ENCODE results near the gene ACACA. TPM values are rescaled to one million over a fixed set of nuclear protein-coding genes. Genes with fewer than 3 reads are reported as not detected.
A peak's percentile ranks its signal among the peaks of the same experiment; 100 is the strongest.

ACACA gene
- total RNA-seq, 6 experiments from 2014 or later = 37.7 to 43.0 (median 40.7) TPM

DNA sequence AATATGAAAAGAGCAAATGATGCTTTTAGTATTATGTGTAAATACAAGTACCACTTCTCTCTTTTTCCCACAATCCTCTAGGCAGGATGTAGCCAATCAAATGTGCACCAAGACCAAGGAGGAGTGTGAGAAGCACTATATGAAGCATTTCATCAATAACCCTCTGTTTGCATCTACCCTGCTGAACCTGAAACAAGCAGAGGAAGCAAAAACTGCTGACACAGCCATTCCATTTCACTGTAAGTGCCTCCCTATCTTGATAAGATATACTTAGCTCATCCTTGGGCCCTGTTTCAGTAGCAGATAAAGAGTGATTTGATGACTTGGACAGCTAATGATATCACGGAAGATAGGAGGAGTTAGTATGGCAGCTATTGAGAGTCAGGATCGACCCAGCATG lies 33.8 kb upstream of the ACACA start:
- Mint-ChIP-seq H3K27ac (no peak overlapping the region), H3K9me3 (no peaks in the 10 kb centered on the region), H3K27me3 (ENCODE audit: insufficient read depth) (no peaks in the 10 kb centered on the region), H3K4me1 (ENCODE audit: low read depth) (no peaks in the 10 kb centered on the region), H3K4me3 (no peak overlapping the region), H3K36me3 (ENCODE audit: low read depth) (peaks cover 19% of the 10 kb centered on the region)
- TF ChIP-seq, protein P1, sequence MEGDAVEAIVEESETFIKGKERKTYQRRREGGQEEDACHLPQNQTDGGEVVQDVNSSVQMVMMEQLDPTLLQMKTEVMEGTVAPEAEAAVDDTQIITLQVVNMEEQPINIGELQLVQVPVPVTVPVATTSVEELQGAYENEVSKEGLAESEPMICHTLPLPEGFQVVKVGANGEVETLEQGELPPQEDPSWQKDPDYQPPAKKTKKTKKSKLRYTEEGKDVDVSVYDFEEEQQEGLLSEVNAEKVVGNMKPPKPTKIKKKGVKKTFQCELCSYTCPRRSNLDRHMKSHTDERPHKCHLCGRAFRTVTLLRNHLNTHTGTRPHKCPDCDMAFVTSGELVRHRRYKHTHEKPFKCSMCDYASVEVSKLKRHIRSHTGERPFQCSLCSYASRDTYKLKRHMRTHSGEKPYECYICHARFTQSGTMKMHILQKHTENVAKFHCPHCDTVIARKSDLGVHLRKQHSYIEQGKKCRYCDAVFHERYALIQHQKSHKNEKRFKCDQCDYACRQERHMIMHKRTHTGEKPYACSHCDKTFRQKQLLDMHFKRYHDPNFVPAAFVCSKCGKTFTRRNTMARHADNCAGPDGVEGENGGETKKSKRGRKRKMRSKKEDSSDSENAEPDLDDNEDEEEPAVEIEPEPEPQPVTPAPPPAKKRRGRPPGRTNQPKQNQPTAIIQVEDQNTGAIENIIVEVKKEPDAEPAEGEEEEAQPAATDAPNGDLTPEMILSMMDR (IDR thresholded peaks at IDR 0.05) = no peak
- no peak for DNase-seq

DNA sequence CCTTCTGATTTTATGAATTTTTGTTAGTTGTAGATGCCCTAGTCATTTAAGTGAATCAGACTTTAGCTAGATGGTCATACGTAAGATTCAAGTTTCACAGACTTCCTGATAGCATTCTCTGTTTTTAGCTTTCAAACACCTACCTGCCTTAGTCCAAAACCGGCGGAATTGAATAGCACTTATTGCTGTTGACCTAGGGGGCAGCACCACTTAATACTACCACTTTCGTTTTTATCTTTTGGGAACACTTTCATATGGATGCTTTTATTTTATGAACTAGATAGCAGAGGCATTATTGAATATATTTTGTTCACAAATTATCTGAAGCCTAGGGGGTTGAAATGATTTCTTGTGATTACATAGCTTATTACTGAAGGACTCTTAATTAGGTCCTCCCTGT lies 31.5 kb upstream of the ACACA start:
- TF ChIP-seq, protein P1 (IDR thresholded peaks at IDR 0.05) = peak; percentile 59
- Mint-ChIP-seq H3K4me1 (ENCODE audit: low read depth) (no peaks in the 10 kb centered on the region), H3K9me3 (no peaks in the 10 kb centered on the region), H3K4me3 (no peak overlapping the region), H3K27me3 (ENCODE audit: insufficient read depth) (no peaks in the 10 kb centered on the region), H3K36me3 (ENCODE audit: low read depth) (peaks cover 19% of the 10 kb centered on the region), H3K27ac (no peak overlapping the region)
- no peak for DNase-seq

DNA sequence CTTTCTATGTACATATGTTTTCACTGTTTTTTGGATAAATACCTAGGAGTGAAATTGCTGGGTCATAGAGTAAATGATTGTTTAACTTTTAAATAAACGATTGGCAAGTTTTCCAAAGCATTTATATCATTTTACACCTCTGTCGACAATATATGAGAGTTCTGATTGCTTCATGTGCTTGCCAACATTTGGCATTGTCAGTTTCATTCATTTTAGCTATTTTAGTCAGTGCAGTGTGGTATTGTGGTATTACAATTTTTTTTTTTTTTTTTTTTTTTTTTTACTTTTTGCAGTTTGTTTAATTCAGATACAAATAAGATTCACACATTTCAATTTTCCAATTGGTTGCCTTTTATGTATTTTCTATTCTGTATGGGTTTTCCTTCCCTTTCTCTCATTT lies 26.0 kb upstream of the ACACA start:
- Mint-ChIP-seq H3K27me3 (ENCODE audit: insufficient read depth) (no peaks in the 10 kb centered on the region), H3K27ac (no peak overlapping the region), H3K9me3 (no peaks in the 10 kb centered on the region), H3K4me1 (ENCODE audit: low read depth) (peaks cover 23% of the 10 kb centered on the region), H3K4me3 (no peak overlapping the region), H3K36me3 (ENCODE audit: low read depth) (peaks cover 7% of the 10 kb centered on the region)
- no peak for DNase-seq
- TF ChIP-seq, protein P1 (IDR thresholded peaks at IDR 0.05) = no peak

DNA sequence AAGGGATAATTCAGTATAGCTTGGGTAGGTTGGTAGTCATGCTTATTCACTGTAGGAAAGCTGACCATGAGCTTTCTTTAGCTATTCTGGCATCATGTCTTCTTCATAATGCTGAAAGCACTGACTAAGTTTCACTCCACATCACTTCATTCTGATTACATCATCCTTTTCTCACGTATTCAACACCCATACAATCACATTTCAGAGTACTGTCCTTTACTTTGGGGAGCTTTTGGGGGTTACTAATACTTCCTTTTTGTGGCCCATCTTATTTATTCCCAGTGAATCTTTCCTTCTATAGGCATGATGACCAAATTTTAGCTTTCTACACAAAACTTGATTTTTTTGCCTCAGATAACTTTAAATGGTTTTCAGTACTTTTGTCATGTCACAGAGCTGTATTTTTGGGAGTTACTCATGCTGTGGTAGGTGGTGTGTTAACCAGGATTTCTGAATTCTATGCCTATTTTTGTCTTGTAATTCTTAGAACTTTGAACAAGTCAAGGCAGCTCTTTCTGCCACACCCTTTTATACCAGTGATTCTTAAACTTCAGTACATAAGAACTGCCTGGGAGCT lies 23.5 kb upstream of the ACACA start:
- peak overlapping the region; percentile 75 for H3K27ac Mint-ChIP-seq
- peaks cover 23% of the 10 kb centered on the region for H3K4me1 Mint-ChIP-seq (ENCODE audit: low read depth)
- H3K4me3 Mint-ChIP-seq = no peak overlapping the region
- H3K27me3 Mint-ChIP-seq (ENCODE audit: insufficient read depth) = no peaks in the 10 kb centered on the region
- H3K9me3 Mint-ChIP-seq = no peaks in the 10 kb centered on the region
- TF ChIP-seq, protein P1 (IDR thresholded peaks at IDR 0.05) = no peak
- peak; percentile 45 for DNase-seq
- H3K36me3 Mint-ChIP-seq (ENCODE audit: low read depth) = peaks cover 13% of the 10 kb centered on the region; the same call in 1 of the 2 replicates

DNA sequence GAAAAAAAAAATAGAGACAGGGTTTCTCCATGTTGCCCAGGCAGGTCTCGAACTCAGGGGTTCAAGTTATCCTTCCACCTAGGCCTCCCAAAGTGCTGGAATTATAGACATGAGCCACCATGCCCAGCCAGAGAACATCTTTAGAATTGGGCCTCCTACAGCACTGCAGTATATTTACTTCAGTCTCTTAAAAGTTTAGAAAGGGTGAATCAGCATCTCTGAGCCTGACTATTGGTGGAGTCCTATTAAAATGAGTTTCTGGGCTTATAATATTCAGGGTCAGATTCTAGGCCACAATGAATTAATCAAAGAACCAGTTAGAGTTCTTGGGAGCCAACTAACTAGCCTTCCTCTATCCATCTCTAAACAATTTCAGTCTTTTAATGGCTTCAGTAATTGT lies 22.8 kb upstream of the ACACA start:
- H3K9me3 Mint-ChIP-seq = no peaks in the 10 kb centered on the region
- H3K4me3 Mint-ChIP-seq = no peak overlapping the region
- TF ChIP-seq, protein P1 (IDR thresholded peaks at IDR 0.05) = no peak
- no peaks in the 10 kb centered on the region for H3K27me3 Mint-ChIP-seq (ENCODE audit: insufficient read depth)
- peak overlapping the region; percentile 75 for H3K27ac Mint-ChIP-seq
- H3K36me3 Mint-ChIP-seq (ENCODE audit: low read depth) = peaks cover 15% of the 10 kb centered on the region; the same call in 1 of the 2 replicates
- peak; percentile 9 for DNase-seq
- H3K4me1 Mint-ChIP-seq (ENCODE audit: low read depth) = peaks cover 23% of the 10 kb centered on the region

All from HFFc6 (cell line).